Testis (tissue), 3 donors: ENCODE data around the gene KIDINS220. TPM values are rescaled to one million over a fixed set of nuclear protein-coding genes. Genes with fewer than 3 reads are reported as not detected.
A peak's percentile ranks its signal among the peaks of the same experiment; 100 is the strongest.

ENCODE experiments used
- DNase-seq: peaks from one replicate; pipeline ENCODE4 v3.0.0-alpha.2; 2019
- H3K27ac ChIP-seq, 2 donors: fragments of 200-600 bp; sonication (generic); one replicate each; pipeline ENCODE4 v1.5.1; 2019
- H3K27me3 ChIP-seq: fragments of 200-600 bp; sonication (generic); one replicate; pipeline ENCODE4 v1.5.1; 2019
- H3K36me3 ChIP-seq: fragments of 200-600 bp; sonication (generic); one replicate; pipeline ENCODE4 v1.5.1; 2017; ENCODE audit warnings: low read depth; ENCODE audit errors: missing control alignments
- H3K4me1 ChIP-seq: fragments of 200-600 bp; sonication (generic); one replicate; pipeline ENCODE4 v1.5.1; 2019
- H3K4me3 ChIP-seq, 2 donors: fragments of 200-600 bp; sonication (generic); one replicate each; pipeline ENCODE4 v1.5.1; 2017 to 2019
- H3K9me3 ChIP-seq: fragments of 200-600 bp; sonication (generic); one replicate; pipeline ENCODE4 v1.5.1; 2017
- CTCF ChIP-seq, 3 experiments: fragments of 450-650 bp in 2 of 3; fragments of 200-600 bp in 1 of 3; sonication (generic) in 1 of 3; IDR thresholded peaks; one replicate each; pipeline ENCODE4 v1.5.1; 2016 to 2019; ENCODE audit warnings: antibody characterized with exemption in 3 of 3, mild to moderate bottlenecking in 2 of 3, moderate library complexity in 1 of 3
- POLR2A ChIP-seq: fragments of 450-650 bp; IDR thresholded peaks from one replicate; pipeline ENCODE4 v1.6.1; 2017; ENCODE audit warnings: antibody characterized with exemption, mild to moderate bottlenecking, moderate library complexity
- WGBS, 2 donors: methylation state at CpG; one replicate each; pipeline ENCODE4 v1.1.5; 2018; 5-methylcytosine and 5-hydroxymethylcytosine counted together
- intact Hi-C: fragments of 100-400 bp; cut with DNase I; formaldehyde crosslinking; loops from one replicate; pipeline ENCODE4 v1.15.1; 2023; ENCODE audit warnings: low total_unique reads
- polyA plus RNA-seq: library from polyadenylated mRNA; stranded (reverse); fragments of 350-450 nt; fragmentation: Illumina TruSeq; extraction: RNeasy Lipid Tissue Mini Kit (QIAGEN cat#74804); gene quantifications from one replicate; pipeline ENCODE4 v1.2.3, GENCODE V29; 2014; ENCODE audit warnings: low read depth, low replicate concordance; ENCODE audit not compliant: insufficient read depth
- total RNA-seq, 2 donors: library from RNA; depleted of rRNA; stranded (reverse); fragments of >200 nt; gene quantifications; one replicate each; pipeline ENCODE4 v1.2.3, GENCODE V29; 2016

KIDINS220 gene
- total and polyA plus RNA-seq, 3 donors from 2014 or later, result 25.5 to 75.7 (median 68.6) TPM

GRCh38 chr2:8761529-8762164, 75.8 kb downstream of the KIDINS220 start:
- Histone ChIP-seq H3K27me3 (no peaks in the 10 kb centered on the region), H3K9me3 (no peaks in the 10 kb centered on the region), H3K36me3 (no peaks in the 10 kb centered on the region), H3K4me1 (no peaks in the 10 kb centered on the region), H3K4me3 (no peak overlapping the region), H3K27ac (no peak overlapping the region)
- peak; percentile 33 to 57 (median 48) for TF ChIP-seq CTCF (IDR thresholded peaks at IDR 0.05)
- no peak for TF ChIP-seq POLR2A
- DNase-seq, result no peak
- intact Hi-C loops, result no loop called here
- WGBS, 2 donors, result 74 to 76% methylated on average over 1 of the region's 1 CpG

DNA sequence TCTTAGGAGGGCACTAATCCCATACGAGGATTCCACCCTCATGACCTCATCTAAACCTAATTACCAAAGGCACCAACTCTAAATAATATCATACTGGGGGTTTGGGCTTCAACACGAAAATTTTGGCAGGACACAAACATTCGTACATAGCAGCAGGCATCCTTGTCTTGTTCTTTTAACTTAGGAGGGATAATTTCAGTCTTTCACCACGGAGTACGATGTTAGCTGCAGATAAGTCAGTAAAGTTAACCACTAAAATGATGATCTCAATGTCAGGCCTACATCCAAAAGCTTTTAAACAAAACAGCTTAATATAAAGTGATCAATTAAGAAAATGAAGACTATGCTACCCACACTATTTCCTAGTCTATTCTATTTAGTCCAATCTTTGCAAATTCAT, 80.7 kb downstream of the KIDINS220 start:
- intact Hi-C loops, result no loop called here

DNA sequence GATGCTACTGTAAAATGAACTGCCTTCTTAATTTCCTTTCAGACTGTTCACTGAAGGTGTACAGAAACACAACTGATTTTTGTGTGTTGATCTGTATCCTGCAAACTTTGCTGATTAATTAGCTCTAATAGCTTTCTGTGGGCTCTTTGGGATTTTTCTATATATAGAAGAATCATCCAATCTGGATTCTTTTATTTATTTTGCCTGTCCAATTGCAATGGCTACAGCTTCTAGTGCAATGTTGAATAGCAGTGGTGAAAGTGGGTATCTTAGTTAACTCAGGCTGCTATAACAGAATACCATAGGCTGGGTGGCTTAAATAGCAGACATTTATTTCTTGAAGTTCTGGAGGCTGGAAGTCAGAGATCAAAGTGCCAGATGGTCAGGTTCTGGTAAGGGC, 81.2 kb downstream of the KIDINS220 start:
- Histone ChIP-seq H3K4me3 (no peak overlapping the region), H3K27me3 (no peaks in the 10 kb centered on the region), H3K4me1 (no peaks in the 10 kb centered on the region), H3K9me3 (no peaks in the 10 kb centered on the region), H3K27ac (no peak overlapping the region), H3K36me3 (no peaks in the 10 kb centered on the region)
- TF ChIP-seq POLR2A (no peak), CTCF (IDR thresholded peaks at IDR 0.05) (no peak)
- no peak for DNase-seq
- intact Hi-C loops, result no loop called here

More for the DNA sequence above, 80.7 kb downstream of the KIDINS220 start:
- Histone ChIP-seq H3K27ac (no peak overlapping the region), H3K4me1 (no peaks in the 10 kb centered on the region), H3K27me3 (no peaks in the 10 kb centered on the region), H3K36me3 (no peaks in the 10 kb centered on the region), H3K9me3 (no peaks in the 10 kb centered on the region), H3K4me3 (no peak overlapping the region)
- no peak for DNase-seq
- WGBS, 2 donors, result 93 to 95% methylated on average over 5 of the region's 5 CpGs
- TF ChIP-seq POLR2A (no peak), CTCF (IDR thresholded peaks at IDR 0.05) (no peak)

DNA sequence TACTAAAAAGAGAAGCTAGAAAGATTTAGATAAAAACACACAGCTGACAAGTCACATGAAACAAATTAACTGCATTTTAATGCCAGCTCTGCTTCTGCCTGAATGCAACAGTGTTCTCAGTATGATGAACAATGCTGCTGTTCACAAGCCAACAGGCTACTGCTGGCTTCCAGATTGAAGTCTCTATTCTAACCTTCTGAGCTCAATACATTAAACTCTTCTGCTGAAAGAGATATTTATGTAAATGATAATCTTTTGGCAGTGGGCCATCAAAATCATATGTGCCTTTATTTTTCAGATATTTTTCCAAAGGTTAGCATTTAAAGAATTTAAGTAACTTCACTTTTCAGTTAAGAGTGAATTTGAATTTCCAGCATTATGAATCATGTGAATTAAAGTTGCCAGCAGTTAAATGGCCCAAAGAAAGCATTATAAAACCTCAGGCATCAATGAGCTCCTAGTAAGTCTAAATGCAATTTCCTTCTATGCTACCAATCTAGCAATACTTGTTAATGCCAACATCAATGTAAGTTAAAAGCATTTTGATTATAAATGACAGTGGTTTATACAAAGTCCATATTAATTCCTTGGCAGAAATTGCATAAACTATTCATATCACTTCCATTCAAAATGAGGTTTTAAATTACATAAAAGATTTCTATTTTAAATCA, 83.2 kb downstream of the KIDINS220 start:
- Histone ChIP-seq H3K27me3 (no peaks in the 10 kb centered on the region), H3K9me3 (no peaks in the 10 kb centered on the region), H3K36me3 (no peaks in the 10 kb centered on the region), H3K27ac (no peak overlapping the region), H3K4me3 (no peak overlapping the region), H3K4me1 (no peaks in the 10 kb centered on the region)
- peak; percentile 61 for DNase-seq
- TF ChIP-seq CTCF (IDR thresholded peaks at IDR 0.05), result no peak
- no peak for TF ChIP-seq POLR2A
- intact Hi-C loops, result no loop called here

DNA sequence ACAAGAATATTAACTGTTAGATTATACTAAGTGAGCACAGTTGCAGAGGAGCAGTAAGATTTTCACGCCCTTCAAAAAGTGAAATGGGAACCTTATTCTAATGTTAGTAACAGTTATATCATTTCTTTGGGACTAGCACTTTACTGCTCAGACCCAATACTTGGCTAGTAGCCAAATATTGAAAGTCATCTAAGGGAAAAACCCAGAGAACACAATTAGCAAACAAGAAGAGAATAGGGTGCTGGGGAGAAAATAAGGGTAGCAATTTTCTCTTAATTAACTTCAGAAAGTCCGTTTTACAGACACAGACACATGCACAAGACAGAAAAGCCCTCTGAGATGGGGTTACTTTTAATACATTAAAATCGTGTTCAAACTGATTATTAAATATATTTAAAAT, 83.8 kb downstream of the KIDINS220 start:
- Histone ChIP-seq H3K4me1 (no peaks in the 10 kb centered on the region), H3K4me3 (no peak overlapping the region), H3K36me3 (no peaks in the 10 kb centered on the region), H3K27me3 (no peaks in the 10 kb centered on the region), H3K27ac (no peak overlapping the region), H3K9me3 (no peaks in the 10 kb centered on the region)
- no peak for DNase-seq
- intact Hi-C loops, result no loop called here
- WGBS, 2 donors, result 61 to 74% methylated on average over 3 of the region's 3 CpGs
- no peak for TF ChIP-seq POLR2A
- no peak for TF ChIP-seq CTCF (IDR thresholded peaks at IDR 0.05)
